Umbilical cord (tissue), 2 donors: ENCODE results near the gene ALAS1. TPM values are rescaled to one million over a fixed set of nuclear protein-coding genes. Genes with fewer than 3 reads are reported as not detected.

Experiments used
- DNase-seq: peaks from one replicate; pipeline ENCODE4 v3.0.0-alpha.2; 2015; ENCODE audit warnings: low spot score
- total RNA-seq: library from RNA; depleted of rRNA; stranded (reverse); fragments of >200 nt; gene quantifications from one replicate; pipeline ENCODE4 v1.2.3, GENCODE V29; 2014; ENCODE audit warnings: low replicate concordance; ENCODE audit not compliant: insufficient read depth

Gene ALAS1
- total RNA-seq, 1 donor from 2014 or later, result 22.4 TPM

GRCh38 chr3:52248816-52249547, 51.0 kb downstream of the ALAS1 start:
- peak; percentile 21 for DNase-seq

GRCh38 chr3:52249683-52250082, 51.7 kb downstream of the ALAS1 start:
- DNase-seq, result no peak

- no peak for DNase-seq
These were observed 52.2 kb downstream of the ALAS1 start for GRCh38 chr3:52250122-52250521.

DNA sequence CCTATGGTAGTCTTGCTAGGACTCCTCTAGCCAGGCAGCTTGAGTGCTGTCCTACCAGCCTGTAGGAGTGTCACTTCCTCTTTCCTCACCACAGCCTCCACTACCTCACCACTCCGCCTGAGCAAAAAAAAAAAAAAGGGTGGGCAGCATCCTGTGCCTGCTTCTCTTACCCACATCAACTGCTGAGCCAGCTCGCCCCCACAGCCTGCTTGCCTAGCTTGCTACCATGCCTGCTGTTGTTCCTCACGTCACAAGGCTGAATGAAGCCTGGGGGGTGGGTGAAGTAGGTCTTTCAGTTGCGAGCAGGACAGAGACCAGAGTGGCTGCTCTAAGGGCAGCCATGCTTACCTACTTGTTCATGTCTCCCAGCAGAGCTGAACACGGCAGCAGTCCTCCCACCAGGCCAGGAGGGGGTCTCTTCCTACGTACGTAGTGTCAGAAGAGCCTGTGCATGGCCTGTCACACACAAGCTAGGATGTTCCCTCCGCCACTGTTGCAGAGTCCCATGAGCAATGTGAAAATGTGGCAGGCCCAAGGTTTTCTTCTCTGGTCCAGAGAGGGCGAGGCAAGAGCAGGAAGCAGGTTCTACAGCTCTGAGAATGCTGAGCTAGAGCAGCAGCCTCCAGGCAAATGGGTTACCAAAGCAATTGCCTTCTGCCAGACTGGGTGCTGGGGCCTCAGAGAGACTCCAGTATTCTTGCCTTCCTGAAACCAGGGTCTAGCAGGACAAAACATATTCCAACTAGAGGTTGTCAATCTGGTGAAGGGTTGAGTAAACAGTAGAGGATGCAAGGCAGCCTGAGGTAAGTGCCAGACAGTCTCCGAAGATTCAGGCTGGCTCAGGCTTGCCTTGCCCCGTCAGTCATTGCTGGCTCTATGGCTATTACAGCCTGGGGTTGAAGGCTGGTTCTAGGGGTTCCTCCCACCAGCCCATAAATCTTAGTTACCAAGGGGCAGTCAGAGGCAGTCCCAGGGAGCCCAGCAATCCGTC, 55.6 kb downstream of the ALAS1 start:
- peak; percentile 54 for DNase-seq

DNA sequence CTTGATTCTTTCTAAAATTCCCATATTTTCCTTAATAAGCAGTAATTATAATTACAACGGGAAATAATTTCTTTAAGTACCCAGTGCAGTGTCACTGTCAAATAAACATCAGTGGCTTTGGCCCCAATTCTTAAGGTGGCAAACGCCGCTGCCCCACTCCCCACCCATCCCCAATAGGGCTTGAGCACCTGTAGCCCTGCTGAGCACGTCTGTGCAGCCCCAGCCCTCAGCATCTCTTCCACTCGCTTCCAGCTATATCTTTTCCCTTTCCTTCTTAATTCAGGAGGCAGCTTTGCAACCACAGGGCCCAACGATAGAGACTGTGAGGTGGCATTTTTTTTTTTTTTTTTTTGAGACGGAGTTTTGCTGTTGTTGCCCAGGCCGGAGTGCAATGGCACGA, 56.6 kb downstream of the ALAS1 start:
- DNase-seq, result no peak

- no peak for DNase-seq
These were observed 58.2 kb downstream of the ALAS1 start for GRCh38 chr3:52256159-52256558.

GRCh38 chr3:52256622-52257021, 58.7 kb downstream of the ALAS1 start:
- DNase-seq, result no peak

DNA sequence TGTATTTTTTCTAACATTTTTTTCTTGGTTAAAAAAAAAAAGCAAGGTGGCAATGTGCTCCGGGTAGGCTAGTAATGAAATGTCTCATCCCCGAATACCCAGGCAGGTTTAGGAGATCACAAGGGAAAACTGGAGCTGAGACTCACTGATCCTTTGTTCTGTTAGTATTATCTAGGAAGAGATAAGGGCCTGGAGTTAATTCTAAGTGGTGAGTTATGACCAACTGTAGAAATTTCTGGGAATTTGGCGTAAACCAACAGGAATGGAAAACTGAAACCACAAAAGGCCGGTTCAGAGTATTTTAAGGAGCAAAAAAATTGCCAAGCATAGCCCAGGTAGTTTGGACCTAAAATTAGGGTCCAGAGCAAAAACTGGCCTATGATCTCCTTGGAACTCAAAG, 60.0 kb downstream of the ALAS1 start:
- DNase-seq, result no peak

DNA sequence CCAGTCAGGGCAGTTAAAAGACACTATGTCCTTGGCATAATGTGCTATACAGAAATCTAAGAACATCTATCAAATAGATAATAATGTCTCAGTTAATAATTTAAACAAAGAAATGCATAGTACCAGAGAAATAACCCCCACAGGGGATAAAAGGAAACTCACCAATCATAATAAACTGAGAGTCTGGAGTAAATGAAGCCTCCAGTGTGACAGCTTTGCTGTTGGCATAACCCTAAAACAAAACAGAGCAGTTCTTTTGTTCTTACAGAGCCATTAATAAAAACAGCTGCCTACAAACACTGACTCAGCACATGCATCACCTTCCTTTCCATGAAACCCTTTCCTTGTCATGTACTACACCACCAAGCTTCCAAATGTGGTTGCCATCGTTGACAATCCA, 61.1 kb downstream of the ALAS1 start:
- no peak for DNase-seq

- no peak for DNase-seq
These were observed 61.5 kb downstream of the ALAS1 start for GRCh38 chr3:52259448-52259847.

DNA sequence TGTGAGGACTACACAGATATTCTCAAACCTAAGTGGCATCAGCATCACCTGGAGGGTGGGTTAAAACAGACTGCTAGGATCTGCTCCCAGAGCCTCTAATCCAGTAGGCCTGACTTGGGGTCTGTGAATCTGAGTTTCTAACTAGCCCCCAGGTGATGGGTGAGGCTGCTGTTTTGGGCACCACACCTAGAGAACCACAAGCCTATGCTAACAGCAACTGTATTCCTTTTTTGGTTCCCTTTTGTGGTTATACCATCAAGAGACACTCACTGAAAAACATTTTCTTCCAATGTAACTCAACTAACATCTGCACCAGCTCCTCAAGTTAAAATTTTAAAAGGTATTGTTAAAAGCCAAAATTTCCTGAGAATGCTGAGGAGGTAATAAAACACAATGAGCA, 64.5 kb downstream of the ALAS1 start:
- no peak for DNase-seq

Other genes starting within 250 kb of the ALAS1 start
- not detected for gene GPR62, start 242.8 kb upstream of the ALAS1 start, total RNA-seq
- 14.2 TPM for gene PCBP4, start 230.7 kb upstream of the ALAS1 start, total RNA-seq
- gene ABHD14B, start 224.1 kb upstream of the ALAS1 start, total RNA-seq, result 20.0 TPM
- 8.9 TPM for gene ABHD14A, start 223.1 kb upstream of the ALAS1 start, total RNA-seq
- 14.9 TPM for gene ACY1, start 214.6 kb upstream of the ALAS1 start, total RNA-seq
- gene RPL29, start 202.3 kb upstream of the ALAS1 start, total RNA-seq, result 786 TPM
- gene DUSP7, start 141.6 kb upstream of the ALAS1 start, total RNA-seq, result 11.6 TPM
- 3.1 TPM for gene POC1A, start 43.7 kb upstream of the ALAS1 start, total RNA-seq
- gene TLR9, start 27.5 kb downstream of the ALAS1 start, total RNA-seq, result 0.24 TPM
- 40.7 TPM for gene TWF2, start 41.0 kb downstream of the ALAS1 start, total RNA-seq
- 24.8 TPM for gene PPM1M, start 47.6 kb downstream of the ALAS1 start, total RNA-seq
- 39.0 TPM for gene WDR82, start 80.5 kb downstream of the ALAS1 start, total RNA-seq
- gene GLYCTK, start 89.7 kb downstream of the ALAS1 start, total RNA-seq, result 7.2 TPM
- gene DNAH1, start 118.2 kb downstream of the ALAS1 start, total RNA-seq, result 2.9 TPM
- 49.1 TPM for gene BAP1, start 211.8 kb downstream of the ALAS1 start, total RNA-seq
- gene PHF7, start 212.5 kb downstream of the ALAS1 start, total RNA-seq, result 1.9 TPM
- gene SEMA3G, start 246.9 kb downstream of the ALAS1 start, total RNA-seq, result 1.4 TPM